GM19395 (cell line): ENCODE results near the gene SLC9A3.

Experiments used
- ATAC-seq: cut with Tn5 transposase; IDR thresholded peaks from one replicate; pipeline ENCODE4 v1.9.1; 2021; ENCODE audit warnings: mild to moderate bottlenecking, moderate library complexity; ENCODE audit not compliant: unreplicated experiment

SLC9A3 gene

DNA sequence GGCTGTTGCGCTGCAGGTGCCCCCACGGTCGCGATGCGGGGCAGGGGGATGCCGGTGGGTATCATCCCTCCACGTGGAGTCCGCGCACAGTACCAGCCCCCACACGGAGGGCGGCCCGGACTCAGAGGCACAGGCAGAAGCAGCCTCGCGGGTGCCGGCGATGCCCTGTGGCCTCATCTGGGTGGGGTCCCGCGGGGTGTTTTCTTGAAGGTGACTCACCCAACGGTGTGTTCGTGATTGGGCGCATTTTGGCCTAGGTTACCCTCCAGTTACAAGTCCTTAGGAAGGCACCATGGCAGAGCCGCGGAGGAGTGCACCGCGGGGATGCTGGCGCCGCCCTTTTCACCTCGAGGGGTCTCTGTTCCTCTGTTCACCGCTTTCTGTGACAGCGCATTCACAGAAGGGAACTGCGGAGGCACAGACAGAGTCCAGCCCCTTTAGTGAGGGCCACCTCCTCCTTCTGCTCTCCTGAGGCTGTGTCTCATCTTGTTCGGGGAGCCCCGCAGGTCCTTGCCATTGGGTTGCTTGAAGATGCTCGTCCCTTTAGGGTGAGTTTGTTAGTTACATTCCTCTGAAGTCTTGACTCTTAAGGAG is 102.9 kb downstream of the SLC9A3 start:
- ATAC-seq: no peak

- no peak for ATAC-seq
These were observed 103.5 kb downstream of the SLC9A3 start for GRCh38 chr5:420632-421286.
